Mesenteric fat pad (tissue), 1 donor: ENCODE data around the gene NRP1. TPM values are rescaled to one million over a fixed set of nuclear protein-coding genes. Genes with fewer than 3 reads are reported as not detected.
"Not testable (repeated sequence)": the region's sequence is repeated elsewhere in the genome, so short reads cannot be mapped to it uniquely, and the experiment has no call there.

Experiments used
- DNase-seq: peaks from one replicate; pipeline ENCODE4 v3.0.0-alpha.2; 2020; ENCODE audit warnings: low spot score
- total RNA-seq: library from RNA; stranded (reverse); fragmentation: NEBNext Ultra II Directional; extraction: Animal tissue kit (Norgen Biotek cat#: 25700); gene quantifications from one replicate; pipeline ENCODE4 v1.2.1, GENCODE V29; 2021
- donor health status: DM: yes; HTN: yes; CAD: no.

Gene NRP1
- total RNA-seq, 1 donor from 2014 or later: 249 TPM

DNA sequence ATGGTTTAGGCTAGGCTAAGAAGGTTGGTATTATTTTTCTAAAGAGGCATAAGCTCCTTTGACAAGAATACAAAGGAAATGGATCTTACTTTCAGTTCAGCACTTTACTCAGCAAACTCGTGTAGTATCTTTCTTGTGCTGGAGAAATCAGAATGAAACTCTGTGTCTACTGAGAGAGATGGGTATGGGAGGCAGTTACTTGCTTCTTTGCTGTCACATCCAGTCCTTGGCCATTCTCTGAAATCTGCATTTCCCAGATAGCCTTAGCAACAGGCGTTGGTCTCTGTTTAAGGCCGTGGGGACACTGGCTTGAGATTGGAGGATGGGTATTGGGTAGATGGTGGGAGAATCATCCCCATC is 180.5 kb downstream of the NRP1 start:
- DNase-seq: no peak

DNA sequence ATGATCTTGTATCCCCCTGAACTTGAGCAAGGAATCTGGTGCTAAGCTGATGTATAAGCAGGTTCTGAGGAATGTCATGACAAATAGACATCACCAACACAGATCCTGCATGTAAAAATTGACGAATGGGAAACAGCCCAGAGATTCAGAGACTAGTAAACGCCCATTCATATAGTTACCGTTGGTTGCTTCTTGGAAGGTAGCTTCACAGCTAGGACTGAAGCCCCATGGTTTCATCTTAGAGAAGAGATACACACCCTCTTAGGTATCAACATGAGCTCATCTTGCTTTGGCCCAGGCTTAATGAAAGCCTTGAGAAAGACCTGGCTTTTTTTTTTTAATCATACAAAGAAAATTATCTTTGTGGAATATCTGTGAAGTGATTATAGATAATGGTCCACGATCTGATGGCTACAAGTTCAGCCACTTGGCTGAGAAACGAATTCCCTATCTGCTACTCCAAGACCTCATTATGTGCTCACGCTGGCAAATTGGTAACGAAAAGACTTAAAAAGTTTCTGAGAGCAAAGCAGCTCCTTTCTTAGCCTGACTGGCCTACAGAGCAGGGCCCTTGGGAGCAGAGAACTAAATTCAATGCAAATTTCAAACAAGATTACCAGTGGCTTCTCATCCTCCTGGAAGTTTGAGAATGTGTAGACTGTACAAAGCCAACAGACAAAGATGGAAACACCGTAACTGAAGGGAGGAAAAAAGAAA is 181.1 kb downstream of the NRP1 start:
- no peak for DNase-seq

DNA sequence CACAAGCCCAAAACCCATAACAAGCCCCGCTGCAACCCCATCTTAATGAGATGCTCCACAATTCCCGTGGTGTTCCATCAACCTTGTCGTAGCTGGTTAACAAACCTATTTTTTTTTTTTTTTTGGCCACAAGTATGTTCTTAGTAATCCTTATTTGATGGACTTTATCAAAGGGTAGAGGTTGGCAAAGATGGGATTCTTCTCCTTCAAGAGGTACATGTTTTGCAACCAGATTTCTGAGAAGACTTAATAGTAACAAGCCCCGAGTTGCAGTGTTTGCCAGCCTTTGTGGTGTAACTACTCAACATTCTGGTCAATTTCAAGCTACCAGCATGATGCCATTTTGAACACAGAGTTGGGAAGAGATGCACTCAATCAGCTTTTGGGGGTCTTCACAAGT is 181.7 kb downstream of the NRP1 start:
- no peak for DNase-seq

DNA sequence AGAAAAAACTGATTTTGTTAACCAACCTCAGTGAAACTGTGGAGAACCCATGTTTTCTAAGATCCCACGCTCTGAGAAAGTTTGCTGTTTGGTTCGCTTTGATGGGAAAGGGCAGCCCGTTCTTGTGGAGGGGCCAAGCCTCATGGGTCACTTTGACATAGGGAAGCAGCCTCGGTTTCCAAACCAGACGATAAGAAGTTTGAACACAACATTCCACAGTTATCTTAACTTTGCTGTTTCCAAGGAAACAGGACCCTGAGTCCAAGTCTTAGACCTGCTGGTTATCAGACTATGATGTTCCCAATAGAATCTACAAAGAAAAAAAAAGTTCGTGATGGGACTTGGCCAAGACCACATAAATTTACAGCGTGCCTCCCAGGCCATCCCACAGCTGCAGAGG is 182.3 kb downstream of the NRP1 start:
- no peak for DNase-seq

DNA sequence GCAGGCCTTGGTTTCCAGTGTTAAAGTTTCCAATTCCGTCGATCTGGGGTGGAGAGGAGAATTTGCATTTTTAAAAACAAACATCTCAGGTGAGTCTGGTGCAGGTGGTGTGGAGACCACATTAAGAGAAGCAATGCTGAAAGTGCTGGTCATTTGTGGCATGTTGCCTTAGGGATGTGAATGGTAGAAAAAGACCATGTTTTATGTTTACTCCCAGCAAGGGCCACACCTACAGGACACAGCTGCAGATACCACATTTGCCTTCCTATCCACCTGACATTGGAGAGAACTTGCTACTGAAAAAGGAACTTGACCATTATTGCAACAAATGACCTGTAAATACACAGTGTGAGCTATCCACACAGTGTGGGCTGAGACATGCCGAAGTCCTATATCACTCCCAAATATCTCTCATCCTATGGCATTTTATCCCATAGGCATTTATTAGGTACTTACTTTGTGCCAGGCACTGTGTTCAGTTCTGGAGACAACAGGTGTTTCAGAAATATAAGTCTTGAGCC is 183.1 kb downstream of the NRP1 start:
- no peak for DNase-seq

DNA sequence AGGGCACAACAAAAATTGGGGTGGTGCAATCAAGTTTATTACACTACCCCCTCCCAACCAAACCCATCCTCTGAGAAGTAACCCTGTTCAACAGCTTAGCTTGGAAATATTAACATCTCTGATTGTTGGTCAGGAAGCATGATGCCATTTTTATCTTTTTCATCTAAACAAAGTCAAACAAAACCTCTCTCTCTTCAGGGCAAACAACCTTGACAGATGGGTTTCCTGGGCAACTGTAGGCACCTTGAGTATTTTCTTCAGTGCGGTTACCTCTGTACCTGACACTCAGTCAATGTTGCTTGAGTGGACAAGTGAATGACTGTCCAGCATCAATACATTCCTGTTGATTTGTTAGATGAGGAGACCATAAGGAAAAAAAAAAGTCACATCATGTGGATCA is 183.6 kb downstream of the NRP1 start:
- DNase-seq: no peak

DNA sequence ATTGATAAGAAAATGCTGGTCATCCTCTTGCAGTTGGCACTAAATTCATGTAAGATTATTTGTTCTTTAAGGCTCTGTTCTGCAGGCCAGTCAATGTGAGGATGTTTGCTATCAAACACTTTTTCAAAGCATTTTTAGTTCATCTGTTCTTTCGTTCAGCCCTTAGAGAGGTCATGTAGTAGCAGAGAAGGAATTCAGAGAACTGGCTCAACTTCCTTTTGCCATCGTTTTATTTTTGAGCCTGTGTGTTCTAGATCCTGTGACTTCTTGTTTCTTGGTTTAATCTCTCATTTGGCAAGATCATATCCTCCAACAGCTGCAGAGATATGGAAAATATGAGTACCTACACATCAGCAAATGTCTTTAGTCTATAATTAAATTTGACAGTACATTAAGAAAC is 184.3 kb downstream of the NRP1 start:
- no peak for DNase-seq

DNA sequence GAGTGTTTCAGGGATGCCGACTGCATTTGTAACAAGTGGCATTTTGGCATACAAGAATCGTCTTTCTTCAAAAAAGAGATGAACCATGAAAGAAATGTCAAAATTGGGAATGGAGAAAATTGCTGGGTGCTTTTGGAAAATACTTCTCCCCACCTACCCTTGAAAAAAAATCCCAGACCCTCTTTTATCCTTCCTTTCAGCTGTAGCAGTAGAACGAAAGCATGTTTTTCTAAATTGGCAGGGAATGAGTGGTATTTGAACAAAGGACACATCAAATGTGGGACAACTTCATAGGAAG is 187.5 kb downstream of the NRP1 start:
- no peak for DNase-seq

DNA sequence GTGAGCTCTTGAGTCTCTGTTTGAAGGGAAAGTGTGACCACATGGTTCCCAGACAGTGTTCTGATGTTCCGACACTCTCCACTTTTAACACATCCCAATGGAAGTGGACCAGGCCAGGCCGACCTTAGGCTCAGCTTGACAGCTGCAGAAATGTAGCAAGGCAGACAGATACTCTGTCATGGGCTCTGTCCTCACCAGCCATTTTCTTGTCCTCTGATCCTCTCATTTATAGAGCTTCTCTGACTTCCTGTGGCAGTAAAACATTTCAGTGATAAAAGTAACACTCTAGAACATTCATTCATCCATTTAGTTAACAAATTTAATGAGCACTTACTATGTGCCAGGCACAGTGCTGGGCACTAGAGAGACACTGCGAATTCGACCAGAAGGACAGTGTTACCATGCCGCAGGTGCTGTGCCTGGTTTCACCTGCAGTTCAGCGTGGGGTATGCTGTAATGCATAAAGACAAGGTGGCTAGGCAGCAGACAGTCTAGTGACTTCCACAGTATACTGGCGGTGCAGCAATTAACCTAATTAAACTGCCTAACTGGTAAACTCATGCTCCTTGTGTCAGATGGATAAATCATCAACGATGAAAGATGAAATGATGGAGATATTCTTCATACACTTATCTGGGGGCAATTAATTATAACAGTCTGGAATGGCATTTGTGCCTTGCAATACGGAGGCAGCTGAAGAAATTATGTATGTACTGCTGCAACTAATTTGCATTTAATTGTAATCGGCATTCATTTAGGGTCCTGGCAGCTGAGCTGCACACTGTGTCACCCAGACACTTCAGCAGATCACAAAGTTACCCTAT is 188.1 kb downstream of the NRP1 start:
- DNase-seq: no peak

DNA sequence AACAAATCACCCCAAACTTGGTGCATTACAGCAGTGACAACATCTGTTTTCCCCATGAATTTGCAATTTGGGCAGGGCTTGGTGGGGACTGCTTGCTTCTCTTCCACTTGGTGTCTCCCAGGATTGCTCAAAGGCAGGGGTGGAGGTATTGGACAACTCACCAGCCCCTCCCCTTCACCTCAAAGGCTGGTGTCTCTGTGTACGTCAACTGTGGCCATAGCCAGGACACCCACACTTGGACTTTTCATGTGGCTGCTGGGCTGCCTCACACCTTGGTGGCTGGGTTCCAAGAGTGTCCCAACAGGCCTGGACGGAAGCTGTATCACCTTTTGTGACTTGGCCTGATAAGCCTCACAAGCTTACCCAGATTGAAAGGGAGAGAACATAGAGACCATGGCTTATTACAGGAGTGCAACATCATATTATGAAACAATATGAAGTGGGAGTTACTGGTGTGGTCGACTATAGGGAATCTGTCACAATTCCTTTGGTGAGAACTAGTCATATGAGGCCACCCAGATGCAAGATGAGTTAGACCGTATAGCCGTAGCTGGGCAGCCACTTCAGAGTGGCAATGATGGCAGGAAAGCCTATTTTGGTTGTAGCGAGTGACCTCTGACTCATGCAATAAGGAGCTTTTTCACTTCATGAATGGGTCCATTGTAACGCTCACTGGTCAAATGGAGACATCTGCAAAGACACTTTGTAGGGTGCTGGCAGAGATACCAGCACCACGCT is 188.8 kb downstream of the NRP1 start:
- DNase-seq: no peak

DNA sequence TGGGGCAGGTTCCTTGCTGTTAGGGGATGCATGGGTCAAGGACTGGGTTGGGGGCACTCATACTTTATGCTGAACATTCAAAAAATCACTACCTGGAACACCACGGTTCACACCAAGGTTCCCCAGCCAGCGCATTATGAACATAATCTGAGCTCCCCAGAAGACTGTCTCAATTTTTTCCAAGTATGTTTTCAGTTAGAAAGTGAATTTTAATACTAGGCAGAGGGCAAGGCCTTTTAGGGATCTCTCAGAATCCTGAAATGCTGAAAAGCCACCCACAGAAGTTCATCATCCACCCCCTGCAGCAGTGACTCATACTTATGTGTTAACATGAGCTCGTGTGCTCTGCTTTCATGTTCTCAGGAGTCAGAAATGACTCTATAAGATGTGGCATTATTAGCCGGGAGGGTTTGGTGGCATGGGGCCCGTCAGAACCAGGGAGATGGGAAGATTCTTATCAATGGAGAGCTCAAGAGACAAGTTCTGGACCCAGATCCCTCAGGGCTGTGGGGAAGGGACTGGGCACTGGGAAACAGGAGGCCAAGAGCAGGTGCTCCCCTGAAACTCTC is 191.2 kb downstream of the NRP1 start:
- DNase-seq: no peak

DNA sequence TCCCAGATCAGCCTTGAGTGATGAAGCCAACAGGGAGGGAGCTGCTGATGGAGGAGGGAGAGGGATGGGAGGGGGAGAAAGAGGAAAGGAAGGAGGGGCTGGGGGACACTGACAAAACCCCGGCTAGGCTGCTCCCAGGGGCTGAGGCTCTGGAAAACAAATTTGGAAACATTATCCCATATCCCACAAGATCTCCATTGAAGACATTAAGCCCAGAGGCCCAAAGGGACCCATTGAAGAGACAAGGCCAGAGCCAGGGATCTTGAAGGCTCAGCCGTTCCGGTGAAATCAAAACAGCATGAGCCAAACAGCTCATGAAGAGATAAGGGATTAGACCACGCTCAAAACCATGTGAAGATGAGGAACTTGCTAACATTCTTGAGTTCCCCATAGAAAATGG is 192.2 kb downstream of the NRP1 start:
- no peak for DNase-seq

DNA sequence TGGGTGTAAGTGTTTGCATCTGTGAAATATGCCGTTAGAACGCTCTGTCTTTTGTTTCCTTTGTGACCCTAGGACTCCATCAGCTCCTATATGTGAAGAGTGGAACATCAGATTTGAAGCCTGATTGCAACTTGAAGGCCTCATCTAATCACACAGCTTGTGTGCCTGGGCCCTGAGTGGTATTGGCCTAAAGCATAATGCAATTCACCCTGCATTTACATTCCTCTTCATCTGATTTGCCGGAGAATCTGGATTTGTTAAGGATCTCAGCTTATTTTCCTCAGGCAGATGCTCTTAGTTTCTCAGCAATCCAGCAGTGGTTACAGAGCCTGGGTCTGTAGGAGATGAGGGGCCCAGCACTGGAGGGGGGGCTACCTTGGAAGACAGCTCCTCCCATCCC is 193.2 kb downstream of the NRP1 start:
- DNase-seq: no peak

DNA sequence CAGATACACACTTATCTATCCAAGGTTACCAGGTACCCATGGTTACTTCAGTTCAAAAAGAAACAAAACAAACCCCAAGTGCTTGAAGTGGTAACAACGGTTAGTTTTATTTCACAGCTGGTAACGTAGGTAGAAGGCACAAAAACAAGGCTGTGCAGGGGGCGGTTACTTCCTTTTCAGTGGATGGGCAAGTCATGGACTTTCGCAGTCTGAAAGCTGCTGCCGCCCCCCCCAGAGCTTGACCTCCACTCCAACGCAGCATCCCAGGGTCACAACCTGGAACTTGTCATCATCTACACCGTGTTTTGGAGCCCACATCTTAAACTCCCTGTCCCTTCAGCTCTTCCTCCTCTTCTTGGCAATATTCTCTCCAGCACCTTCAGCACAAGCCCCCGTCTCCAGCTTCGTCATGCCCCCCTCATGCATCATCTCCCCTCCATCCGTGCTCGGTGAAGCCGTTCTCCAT is 195.3 kb downstream of the NRP1 start:
- DNase-seq: no peak

DNA sequence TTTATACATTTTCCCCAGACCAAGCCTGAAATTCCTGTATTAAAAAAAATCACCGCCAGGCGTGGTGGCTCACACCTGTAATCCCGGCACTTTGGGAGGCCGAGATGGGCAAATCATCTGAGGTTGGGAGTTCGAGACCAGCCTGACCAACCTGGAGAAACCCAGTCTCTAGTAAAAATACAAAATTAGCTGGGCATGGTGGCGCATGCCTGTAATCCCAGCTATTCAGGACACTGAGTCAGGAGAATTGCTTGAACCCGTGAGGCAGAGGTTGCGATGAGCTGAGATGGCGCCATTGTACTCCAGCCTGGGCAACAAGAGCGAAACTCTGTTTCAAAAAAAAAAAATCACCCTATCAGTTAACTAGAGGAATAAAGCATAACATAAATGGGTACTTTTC is 195.8 kb downstream of the NRP1 start:
- not testable (repeated sequence) for DNase-seq

DNA sequence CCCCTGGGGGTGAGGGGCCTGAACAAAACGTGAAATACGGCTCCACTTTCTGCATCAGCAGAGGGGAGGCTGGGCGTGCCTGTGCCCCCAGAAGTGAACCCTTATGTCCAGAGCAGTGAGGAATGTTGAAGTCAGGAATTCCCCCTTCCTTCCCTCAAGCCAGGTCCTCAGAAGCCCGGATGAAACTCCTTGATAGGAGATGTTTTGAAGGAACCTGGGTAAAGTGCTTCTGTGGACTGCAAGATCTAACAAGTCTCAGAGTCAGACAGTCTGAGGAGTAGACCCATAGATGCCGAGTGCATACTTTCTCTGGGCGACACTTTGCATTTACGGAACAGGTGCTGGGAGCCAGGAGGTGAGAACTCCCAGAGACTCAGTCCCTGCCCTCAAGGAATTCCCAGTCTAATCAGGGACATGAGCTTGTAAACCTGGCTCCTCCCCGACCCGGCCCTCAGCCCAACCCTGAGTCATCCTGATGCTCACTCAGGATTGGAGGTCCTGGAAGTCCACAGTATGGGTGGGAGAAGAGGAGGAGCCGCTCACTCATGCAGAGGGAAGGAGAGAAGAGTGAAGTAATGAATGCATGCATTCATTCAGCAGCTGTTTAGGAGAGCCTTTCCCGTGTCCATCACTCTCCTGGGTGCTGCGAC is 197.0 kb downstream of the NRP1 start:
- no peak for DNase-seq

DNA sequence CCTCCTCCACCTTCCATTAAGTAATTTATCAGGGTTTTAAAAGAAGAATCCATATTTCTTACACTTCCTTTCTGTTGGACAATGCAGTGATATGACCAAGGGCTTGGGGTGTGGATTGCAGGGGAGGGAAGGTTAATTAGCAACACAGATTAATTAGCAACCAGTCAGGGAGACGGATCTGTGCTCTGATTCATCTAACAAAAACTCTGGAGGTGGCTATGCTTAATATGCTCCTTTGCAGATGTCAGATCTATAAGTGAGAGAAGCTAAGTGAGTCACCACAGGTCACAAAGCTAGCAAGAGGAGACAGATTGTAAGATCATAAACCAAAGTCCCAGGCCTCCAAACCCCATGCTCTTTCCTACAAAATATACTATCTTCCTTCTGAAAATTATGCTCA is 197.7 kb downstream of the NRP1 start:
- DNase-seq: no peak

DNA sequence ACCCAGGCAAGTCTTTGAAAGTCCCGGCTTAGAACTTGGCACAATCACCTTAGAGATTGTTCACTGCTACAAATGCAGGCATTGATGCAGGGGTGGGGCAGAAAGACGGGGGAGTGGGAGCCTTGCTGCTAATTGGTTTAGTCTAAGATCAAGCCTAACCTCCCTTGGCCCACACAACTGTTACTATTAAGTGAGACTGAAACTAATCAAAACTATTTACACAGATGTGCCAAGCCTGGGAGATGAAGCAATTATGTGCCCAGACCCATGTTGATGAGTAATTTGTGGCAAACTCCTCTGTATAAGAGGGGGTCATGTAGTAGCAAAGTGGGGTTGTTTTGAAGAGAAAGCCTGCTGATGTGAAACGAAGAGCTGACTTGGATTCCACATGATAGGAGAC is 198.2 kb downstream of the NRP1 start:
- DNase-seq: no peak

DNA sequence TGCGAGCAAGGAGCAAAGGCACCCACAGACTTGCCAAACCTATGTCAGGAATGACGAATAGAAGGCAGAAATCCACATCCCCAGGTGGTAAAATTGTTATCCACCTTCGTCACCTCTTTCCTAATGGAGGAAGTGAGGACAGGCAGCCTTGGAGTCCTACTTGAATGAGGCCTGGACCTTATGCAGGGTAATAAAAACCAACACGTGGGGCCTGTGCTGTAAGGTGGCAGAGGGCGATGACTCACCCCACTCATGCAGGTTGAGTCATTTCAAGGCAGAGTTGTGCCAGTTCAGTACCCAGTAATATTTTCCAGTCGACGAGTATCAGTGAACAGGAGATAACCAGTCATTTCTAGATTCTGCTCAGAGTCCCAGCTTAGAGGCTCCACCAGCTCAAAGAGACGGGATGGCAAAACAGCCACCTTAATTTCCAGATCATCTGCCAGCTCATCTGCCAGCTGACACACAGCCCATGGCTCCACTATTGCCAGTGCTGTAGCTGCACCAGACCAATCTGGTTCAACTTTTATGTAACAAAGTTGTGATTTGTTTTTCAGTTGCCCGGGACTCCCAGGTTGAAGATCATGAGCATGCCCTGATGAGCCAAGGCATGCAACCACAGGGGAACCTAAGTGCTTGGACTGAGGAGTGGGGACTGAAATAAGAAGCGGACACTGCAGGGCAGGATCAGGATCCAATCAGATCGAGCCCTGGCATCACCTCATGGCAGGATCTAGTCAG is 200.3 kb downstream of the NRP1 start:
- DNase-seq: no peak

DNA sequence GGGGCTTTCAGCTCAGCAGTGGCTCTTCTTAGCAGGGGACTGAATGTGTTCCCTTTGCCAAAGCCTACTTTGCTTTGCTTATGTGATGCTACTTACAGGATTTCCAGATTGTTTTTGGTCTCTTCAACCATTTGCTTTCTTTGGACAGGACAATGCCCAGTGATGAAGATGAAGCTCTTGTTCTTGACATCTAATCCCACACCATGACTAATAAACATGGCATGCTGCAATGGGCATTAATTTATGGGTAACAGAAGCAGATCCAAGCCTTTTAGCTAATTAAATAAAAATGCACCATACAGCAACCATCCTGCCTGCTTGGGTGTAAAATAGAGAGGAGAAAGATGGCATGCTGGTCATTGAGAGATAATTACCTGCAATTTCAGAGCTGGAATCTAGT is 200.9 kb downstream of the NRP1 start:
- no peak for DNase-seq

DNA sequence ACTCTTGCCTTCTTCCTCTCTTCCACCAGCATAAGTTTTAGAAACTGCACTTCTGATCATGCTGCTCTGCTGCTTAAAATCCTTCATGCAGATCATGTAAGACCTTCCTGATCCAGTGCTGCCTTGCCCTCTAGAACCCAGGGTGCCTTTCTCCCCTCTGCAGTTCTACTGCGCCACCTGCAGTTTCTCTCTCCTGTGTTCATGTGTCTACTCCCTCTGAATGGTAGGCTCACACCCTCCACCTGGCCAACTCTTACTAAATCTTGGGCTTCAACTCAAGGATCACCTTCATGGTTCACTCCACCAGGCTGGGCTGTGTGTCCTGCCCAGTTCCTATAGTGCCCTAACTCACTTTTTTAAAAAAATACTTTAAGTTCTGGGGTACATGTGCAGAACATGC is 201.8 kb downstream of the NRP1 start:
- DNase-seq: no peak
